ENCODE data around the gene TEKT3. TPM values are rescaled to one million over a fixed set of nuclear protein-coding genes. Genes with fewer than 3 reads are reported as not detected.

Gene TEKT3
- total and polyA plus RNA-seq, 8 donors: 0.65 to 2.7 (median 0.92) TPM; not detected in 5

DNA sequence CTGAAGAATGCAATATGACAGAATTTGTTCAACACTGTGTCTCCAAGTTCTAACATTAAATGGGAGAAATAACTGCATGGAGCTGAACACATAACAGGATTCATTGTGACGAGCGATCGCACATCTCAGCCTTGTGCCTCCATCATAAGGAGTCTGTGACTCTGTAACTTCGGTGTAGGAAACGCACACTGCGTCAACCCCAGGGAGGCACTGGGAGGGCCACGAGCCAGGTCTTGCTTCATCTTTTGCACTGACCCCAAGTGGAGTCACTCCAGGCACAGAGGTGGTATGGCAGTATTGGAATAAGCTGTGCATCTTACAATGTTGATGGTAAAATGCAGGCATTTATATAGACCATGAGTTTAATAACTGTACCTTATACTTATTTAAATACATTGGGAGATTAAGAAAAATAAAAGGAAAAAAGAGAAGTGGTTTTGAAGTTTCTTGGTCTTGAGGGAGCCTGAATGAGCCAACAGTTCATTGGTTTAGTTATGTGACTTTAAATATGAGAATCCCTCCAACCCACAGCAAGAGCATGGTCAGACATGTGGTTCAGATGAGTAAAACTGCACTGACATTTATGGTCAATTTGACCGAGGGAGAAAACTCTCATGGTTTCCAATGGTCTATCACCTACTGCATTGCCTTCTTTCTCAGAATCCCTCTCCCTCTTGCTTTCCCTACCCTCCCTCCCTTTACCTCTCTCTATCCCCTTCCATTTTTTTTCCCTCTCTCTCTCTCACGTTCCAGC is 70.6 kb downstream of the TEKT3 start:
- WGBS, 5 donors: 86 to 94% (median 91%) methylated on average over 9 of the region's 9 CpGs
- intact Hi-C loops (cut with DNase I; ENCODE audit: low total_unique reads): no loop called here
- TF ChIP-seq EP300 (IDR thresholded peaks at IDR 0.05) (no peak), POLR2A (IDR thresholded peaks at IDR 0.05) (no peak), POLR2AphosphoS5 (IDR thresholded peaks at IDR 0.05) (no peak)
- TF ChIP-seq, protein P1, sequence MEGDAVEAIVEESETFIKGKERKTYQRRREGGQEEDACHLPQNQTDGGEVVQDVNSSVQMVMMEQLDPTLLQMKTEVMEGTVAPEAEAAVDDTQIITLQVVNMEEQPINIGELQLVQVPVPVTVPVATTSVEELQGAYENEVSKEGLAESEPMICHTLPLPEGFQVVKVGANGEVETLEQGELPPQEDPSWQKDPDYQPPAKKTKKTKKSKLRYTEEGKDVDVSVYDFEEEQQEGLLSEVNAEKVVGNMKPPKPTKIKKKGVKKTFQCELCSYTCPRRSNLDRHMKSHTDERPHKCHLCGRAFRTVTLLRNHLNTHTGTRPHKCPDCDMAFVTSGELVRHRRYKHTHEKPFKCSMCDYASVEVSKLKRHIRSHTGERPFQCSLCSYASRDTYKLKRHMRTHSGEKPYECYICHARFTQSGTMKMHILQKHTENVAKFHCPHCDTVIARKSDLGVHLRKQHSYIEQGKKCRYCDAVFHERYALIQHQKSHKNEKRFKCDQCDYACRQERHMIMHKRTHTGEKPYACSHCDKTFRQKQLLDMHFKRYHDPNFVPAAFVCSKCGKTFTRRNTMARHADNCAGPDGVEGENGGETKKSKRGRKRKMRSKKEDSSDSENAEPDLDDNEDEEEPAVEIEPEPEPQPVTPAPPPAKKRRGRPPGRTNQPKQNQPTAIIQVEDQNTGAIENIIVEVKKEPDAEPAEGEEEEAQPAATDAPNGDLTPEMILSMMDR (IDR thresholded peaks at IDR 0.05): no peak
- Histone ChIP-seq H3K4me3 (no peak overlapping the region), H3K9me3 (no peaks in the 10 kb centered on the region), H3K36me3 (no peaks in the 10 kb centered on the region), H3K27me3 (no peaks in the 10 kb centered on the region), H3K27ac (no peak overlapping the region), H3K4me1 (peaks cover 0 to 12% (median 6%) of the 10 kb centered on the region in 4 donors)
- no peak for DNase-seq

DNA sequence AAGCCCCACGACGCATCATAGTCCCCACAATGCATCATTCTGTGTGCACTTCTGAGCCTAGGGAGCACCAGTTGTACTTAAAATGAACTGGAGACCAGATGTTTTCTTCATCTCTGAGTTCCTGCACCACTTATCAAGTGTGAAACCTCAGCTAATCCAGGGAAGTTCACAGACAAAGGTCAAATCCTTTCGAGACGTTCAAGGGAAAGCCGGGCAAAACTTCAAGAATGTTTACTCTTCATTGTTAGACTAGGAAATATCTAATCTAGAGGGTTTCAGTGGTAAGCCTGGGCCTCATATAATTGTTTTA is 71.7 kb downstream of the TEKT3 start:
- intact Hi-C loops (cut with DNase I; ENCODE audit: low total_unique reads): no loop called here
- TF ChIP-seq, protein P1 (IDR thresholded peaks at IDR 0.05): no peak
- TF ChIP-seq EP300 (IDR thresholded peaks at IDR 0.05) (no peak), POLR2AphosphoS5 (IDR thresholded peaks at IDR 0.05) (no peak), POLR2A (IDR thresholded peaks at IDR 0.05) (no peak)
- peaks cover 0 to 6% (median 0%) of the 10 kb centered on the region in 3 donors for H3K27me3 ChIP-seq
- peaks cover 9 to 23% (median 15%) of the 10 kb centered on the region in 4 donors for H3K4me1 ChIP-seq
- H3K36me3 ChIP-seq: no peaks in the 10 kb centered on the region
- no peak for DNase-seq
- no peak overlapping the region for H3K4me3 ChIP-seq
- 31 to 56% (median 35%) methylated on average over 5 of the region's 5 CpGs for WGBS, 5 donors
- H3K9me3 ChIP-seq: no peaks in the 10 kb centered on the region
- peak overlapping the region in 1 of 5 donors; percentile 26 for H3K27ac ChIP-seq

DNA sequence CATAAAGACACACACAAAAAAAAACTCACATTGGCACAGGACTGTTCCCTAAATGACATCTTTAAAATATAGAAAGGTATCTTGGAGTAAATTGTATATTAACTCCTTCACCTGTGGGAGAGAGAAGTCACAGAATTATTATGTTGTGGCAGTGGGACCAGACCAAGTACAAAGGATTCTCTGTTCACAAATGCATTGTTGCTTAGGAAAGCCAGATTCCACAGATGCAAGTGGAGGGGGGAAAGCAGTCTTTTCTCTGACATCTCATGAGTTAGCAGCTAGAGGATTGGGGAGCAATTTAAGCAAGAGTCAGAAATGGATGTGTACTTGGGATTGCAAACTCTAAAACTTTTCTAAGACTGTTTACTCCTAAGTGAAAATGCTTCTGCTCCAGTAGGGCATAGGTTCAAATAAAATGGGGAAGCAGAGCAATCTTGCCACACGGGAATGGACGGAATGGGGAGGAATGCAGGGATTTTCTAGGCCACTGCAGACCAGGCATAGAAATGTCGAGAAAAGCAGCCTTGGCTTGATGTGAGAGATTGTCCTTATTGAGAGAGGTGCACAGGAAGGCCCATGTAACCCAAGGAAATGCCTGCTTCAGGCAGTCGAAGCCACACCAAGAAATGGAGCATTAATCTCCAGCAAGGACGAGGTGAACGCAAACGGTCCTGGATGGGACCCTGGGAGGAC is 72.2 kb downstream of the TEKT3 start:
- Histone ChIP-seq H3K4me1 (peaks cover 14 to 28% (median 21%) of the 10 kb centered on the region in 4 donors), H3K36me3 (no peaks in the 10 kb centered on the region), H3K27me3 (peaks cover 0 to 10% (median 0%) of the 10 kb centered on the region in 3 donors), H3K9me3 (no peaks in the 10 kb centered on the region), H3K4me3 (no peak overlapping the region), H3K27ac (peak overlapping the region in 1 of 5 donors; percentile 26)
- TF ChIP-seq EP300 (IDR thresholded peaks at IDR 0.05) (no peak), POLR2AphosphoS5 (IDR thresholded peaks at IDR 0.05) (no peak), POLR2A (IDR thresholded peaks at IDR 0.05) (no peak)
- TF ChIP-seq, protein P1 (IDR thresholded peaks at IDR 0.05): no peak
- intact Hi-C loops (cut with DNase I; ENCODE audit: low total_unique reads): no loop called here
- 63 to 71% (median 66%) methylated on average over 6 to 7 of the region's 7 CpGs for WGBS, 5 donors
- DNase-seq: no peak

DNA sequence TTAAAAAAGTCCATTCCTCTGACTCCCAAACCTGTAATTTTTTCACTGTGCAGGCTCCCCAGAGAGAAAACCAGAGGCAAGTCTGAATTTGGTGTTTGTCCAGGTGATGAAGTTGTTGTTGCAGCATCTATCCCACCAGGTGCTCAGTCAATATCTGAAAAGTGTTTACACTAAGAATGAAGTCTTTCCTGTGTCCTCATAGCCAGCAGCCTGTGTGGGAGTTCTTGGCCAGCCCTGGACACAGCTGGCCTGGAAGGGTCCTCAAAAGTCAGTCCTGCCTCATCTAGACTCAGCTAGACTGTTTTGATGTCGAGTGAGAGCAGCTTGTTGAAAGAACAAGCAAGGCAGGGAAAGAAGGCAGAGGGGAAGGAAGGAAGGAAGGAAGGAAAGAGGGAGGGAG is 72.9 kb downstream of the TEKT3 start:
- Histone ChIP-seq H3K9me3 (no peaks in the 10 kb centered on the region), H3K4me1 (peaks cover 22 to 33% (median 28%) of the 10 kb centered on the region in 4 donors), H3K27me3 (peaks cover 0 to 16% (median 0%) of the 10 kb centered on the region in 3 donors), H3K4me3 (no peak overlapping the region), H3K36me3 (no peaks in the 10 kb centered on the region), H3K27ac (peak overlapping the region in 1 of 5 donors; percentile 26)
- TF ChIP-seq POLR2A (IDR thresholded peaks at IDR 0.05) (no peak), POLR2AphosphoS5 (IDR thresholded peaks at IDR 0.05) (no peak), EP300 (IDR thresholded peaks at IDR 0.05) (no peak)
- TF ChIP-seq, protein P1 (IDR thresholded peaks at IDR 0.05): no peak
- 23 to 69% (median 46%) methylated on average over 1 of the region's 1 CpG for WGBS, 5 donors
- DNase-seq: peak in 1 of 2 donors; percentile 35
- intact Hi-C loops (cut with DNase I; ENCODE audit: low total_unique reads): no loop called here
